Measurements from ENCODE around the gene MICOS13.

Gene MICOS13

GRCh38 chr19:5679289-5680083, 830 bp downstream of the MICOS13 start (continued):
- TF ChIP-seq TSHZ1 (tag by site-specific recombination; IDR thresholded peaks at IDR 0.05; ENCODE audit: borderline replicate concordance) (no peak), ZNF600 (tag by site-specific recombination; IDR thresholded peaks at IDR 0.05) (no peak), ZNF202 (tag by site-specific recombination; IDR thresholded peaks at IDR 0.05; ENCODE audit: borderline replicate concordance) (no peak), ZNF449 (tag by site-specific recombination; IDR thresholded peaks at IDR 0.05) (no peak), ZNF248 (tag by site-specific recombination; IDR thresholded peaks at IDR 0.05) (no peak), ZBTB10 (tag by site-specific recombination; IDR thresholded peaks at IDR 0.05) (no peak), ZNF184 (tag by site-specific recombination; IDR thresholded peaks at IDR 0.05) (no peak), SP7 (tag by site-specific recombination; IDR thresholded peaks at IDR 0.05) (no peak), ZNF776 (tag by site-specific recombination; IDR thresholded peaks at IDR 0.05; ENCODE audit: borderline replicate concordance) (no peak), ZNF10 (tag by site-specific recombination; IDR thresholded peaks at IDR 0.05) (no peak), ZFHX2 (tag by site-specific recombination; conservative IDR thresholded peaks at IDR 0.05) (no peak)

- ChIA-PET POLR2A (interaction anchor here (2.8 to 4.1 kb wide), 2 partner anchors 11 to 56 kb away, joined by 12 to 24 read pairs; partner anchors contain the start of genes RPL36, SAFB and SAFB2), CTCF (interaction anchor here (1.0 kb wide), 1 partner anchor 15 kb away, joined by 3 read pairs; no protein-coding TSS in a partner anchor)
- TF ChIP-seq SCRT1 (tag by site-specific recombination; IDR thresholded peaks at IDR 0.05; ENCODE audit: borderline replicate concordance) (no peak), AEBP2 (tag by site-specific recombination; IDR thresholded peaks at IDR 0.05; ENCODE audit: borderline replicate concordance) (no peak), ZNF354C (tag by site-specific recombination; IDR thresholded peaks at IDR 0.05; ENCODE audit: borderline replicate concordance, low read depth) (no peak), ZNF274 (IDR thresholded peaks at IDR 0.05; ENCODE audit: low read length) (no peak), ZNF274 (tag by site-specific recombination; IDR thresholded peaks at IDR 0.05; ENCODE audit: borderline replicate concordance) (no peak), ZFP69B (tag by site-specific recombination; IDR thresholded peaks at IDR 0.05) (no peak), ZNF391 (tag by site-specific recombination; IDR thresholded peaks at IDR 0.05; ENCODE audit: borderline replicate concordance, low read depth) (no peak)
Observed at GRCh38 chr19:5678071-5678718, 2.1 kb downstream of the MICOS13 start.

More at GRCh38 chr19:5678071-5678718, 2.1 kb downstream of the MICOS13 start:
- peaks cover 0 to 6% of the 10 kb centered on the region in 2 experiments; a peak in 2 of 3 replicates for H3K36me3 ChIP-seq (ENCODE audit: control insufficient read depth in 2 of 2, insufficient read depth in 1 of 2, low read length in 2 of 2)
- no peak overlapping the region for H3K27ac ChIP-seq (ENCODE audit: extremely low read depth, low read depth, low read length)
- no peaks in the 10 kb centered on the region for H3K9me3 ChIP-seq (ENCODE audit: control insufficient read depth, insufficient read depth, low read depth, low read length)
- H3K4me1 ChIP-seq (ENCODE audit: control insufficient read depth, insufficient read depth, low read length): no peaks in the 10 kb centered on the region
- no peak overlapping the region for H3K4me3 ChIP-seq (ENCODE audit: low read depth, low read length)

All from HEK293 (cell line).